ENCODE results near the gene HOXD4. TPM values are rescaled to one million over a fixed set of nuclear protein-coding genes. Genes with fewer than 3 reads are reported as not detected.

Gene HOXD4
- total RNA-seq, 4 donors from 2014 or later = 2.2 to 2.6 TPM; not detected in 2

- 57 to 66% methylated on average over 14 of the region's 14 CpGs for WGBS, 2 donors
- TF ChIP-seq POLR2A (IDR thresholded peaks at IDR 0.05) = no peak
- TF ChIP-seq CTCF (IDR thresholded peaks at IDR 0.05) = no peak
- intact Hi-C loops (cut with DNase I; ENCODE audit: low total_unique reads) = no loop called here
- no peak overlapping the region for H3K4me3 ChIP-seq (ENCODE audit: low read depth, poor library complexity, severe bottlenecking)
- DNase-seq (ENCODE audit: low spot score in 2 of 2) = no peak
Observed at GRCh38 chr2:176172895-176173566, 21.7 kb downstream of the HOXD4 start.

GRCh38 chr2:176173567-176174381 is 22.4 kb downstream of the HOXD4 start:
- TF ChIP-seq POLR2A (IDR thresholded peaks at IDR 0.05) (no peak), CTCF (IDR thresholded peaks at IDR 0.05) (no peak)
- intact Hi-C loops (cut with DNase I; ENCODE audit: low total_unique reads) = no loop called here
- WGBS, 2 donors = 44 to 47% methylated on average over 7 of the region's 7 CpGs

GRCh38 chr2:176174382-176174823 is 23.1 kb downstream of the HOXD4 start:
- H3K4me3 ChIP-seq (ENCODE audit: low read depth, poor library complexity, severe bottlenecking) = no peak overlapping the region
- WGBS, 2 donors = 29 to 32% methylated on average over 14 of the region's 14 CpGs
- no peak for TF ChIP-seq CTCF (IDR thresholded peaks at IDR 0.05)
- no peak for TF ChIP-seq POLR2A (IDR thresholded peaks at IDR 0.05)
- no peak for DNase-seq (ENCODE audit: low spot score in 2 of 2)
- intact Hi-C loops (cut with DNase I; ENCODE audit: low total_unique reads) = no loop called here

More at GRCh38 chr2:176173567-176174381, 22.4 kb downstream of the HOXD4 start:
- no peak overlapping the region for H3K4me3 ChIP-seq (ENCODE audit: low read depth, poor library complexity, severe bottlenecking)
- DNase-seq (ENCODE audit: low spot score in 2 of 2) = no peak

- no peak overlapping the region for H3K4me3 ChIP-seq (ENCODE audit: low read depth, poor library complexity, severe bottlenecking)
- DNase-seq (ENCODE audit: low spot score in 2 of 2) = peak in 1 of 2 donors; percentile 80
- TF ChIP-seq CTCF (IDR thresholded peaks at IDR 0.05) (no peak), POLR2A (IDR thresholded peaks at IDR 0.05) (no peak)
- intact Hi-C loops (cut with DNase I; ENCODE audit: low total_unique reads) = no loop called here
- WGBS, 2 donors = 39 to 52% methylated on average over 43 to 46 of the region's 47 CpGs
Observed at GRCh38 chr2:176174824-176175708, 23.7 kb downstream of the HOXD4 start.

GRCh38 chr2:176175709-176176607 is 24.6 kb downstream of the HOXD4 start:
- intact Hi-C loops (cut with DNase I; ENCODE audit: low total_unique reads) = no loop called here
- H3K4me3 ChIP-seq (ENCODE audit: low read depth, poor library complexity, severe bottlenecking) = no peak overlapping the region
- TF ChIP-seq POLR2A (IDR thresholded peaks at IDR 0.05) (no peak), CTCF (IDR thresholded peaks at IDR 0.05) (no peak)
- DNase-seq (ENCODE audit: low spot score in 2 of 2) = no peak
- 82 to 86% methylated on average over 7 of the region's 7 CpGs for whole genome bisulfite sequencing, 2 donors

Measured in lower leg skin (tissue), 4 donors.